Cardiac fibroblast (primary cell): ENCODE results near the gene CAPN14.
A peak's percentile ranks its signal among the peaks of the same experiment; 100 is the strongest.

Source experiments
- DNase-seq, 2 donors: peaks; one replicate each; pipeline versions ENCODE4 v3.0.0 to v3.0.0-alpha.2; 2010; ENCODE audit warnings: low read depth in 2 of 2
- H3K4me3 ChIP-seq, 2 donors: replicated peaks in 1 of 2; 1 replicate in 1 of 2; 2 replicates in 1 of 2; pipeline ENCODE4 v1.5.1; 2011; ENCODE audit warnings: low read depth in 2 of 2, low read length in 2 of 2, mild to moderate bottlenecking in 2 of 2, moderate library complexity in 1 of 2
- TF ChIP-seq, protein P1 (sequence below): IDR thresholded peaks from one replicate; pipeline ENCODE4 v1.5.1; 2011; ENCODE audit warnings: low read depth, mild to moderate bottlenecking, low read length, inconsistent platforms

Gene CAPN14

DNA sequence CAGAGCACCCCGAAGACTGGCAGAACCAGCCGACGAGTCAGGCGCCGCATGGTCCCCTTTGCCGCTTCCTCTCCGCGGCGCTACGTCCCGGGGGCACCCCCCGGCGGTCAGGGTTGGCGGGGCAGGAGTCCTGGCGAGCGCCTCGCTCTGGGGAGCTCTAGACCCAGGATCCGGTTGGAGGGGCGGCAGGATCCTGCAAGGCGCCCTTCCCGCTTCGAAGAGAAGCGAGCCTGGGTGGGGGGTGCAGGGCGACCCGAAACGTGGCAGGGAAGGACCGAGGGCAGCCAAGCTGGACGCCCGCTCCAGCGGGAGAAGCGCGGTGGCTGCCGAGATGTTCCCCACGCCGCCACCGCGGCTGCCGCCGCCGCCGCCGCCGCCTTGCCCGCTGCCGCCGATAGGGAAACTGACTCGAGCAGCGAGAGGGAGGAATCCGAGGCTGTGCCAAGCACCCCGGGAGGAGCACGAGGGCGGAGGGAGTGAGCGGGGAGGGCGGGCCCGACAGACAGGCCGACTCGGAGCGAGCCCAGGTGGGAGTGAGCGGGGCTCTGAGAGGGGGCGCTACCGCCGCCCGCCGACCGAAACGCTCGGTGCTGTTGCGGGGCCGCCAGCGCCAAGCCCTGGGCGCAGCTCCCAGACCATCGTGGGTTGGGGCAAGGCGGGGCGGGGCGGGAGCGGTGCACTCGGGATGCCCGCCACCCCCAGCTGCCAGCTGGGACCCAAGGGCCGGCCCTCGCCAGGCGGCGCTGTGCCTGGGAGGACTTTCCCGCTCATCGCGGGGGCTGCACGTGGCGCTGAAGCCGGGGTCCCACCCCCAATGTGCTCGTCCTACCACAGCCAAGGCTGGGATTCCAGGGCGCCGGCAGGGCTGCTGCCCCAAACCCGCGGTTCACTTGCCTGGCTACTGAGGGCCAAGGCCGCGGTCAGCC is 79.0 kb downstream of the CAPN14 start, which contains the start of gene GALNT14:
Gene GALNT14 (minus strand): TSS at position 404 of the 926 bp plus-strand sequence. CDS start 354 bp downstream, at position 50.
- DNase-seq, result peak; percentile 22 to 23
- TF ChIP-seq, protein P1, sequence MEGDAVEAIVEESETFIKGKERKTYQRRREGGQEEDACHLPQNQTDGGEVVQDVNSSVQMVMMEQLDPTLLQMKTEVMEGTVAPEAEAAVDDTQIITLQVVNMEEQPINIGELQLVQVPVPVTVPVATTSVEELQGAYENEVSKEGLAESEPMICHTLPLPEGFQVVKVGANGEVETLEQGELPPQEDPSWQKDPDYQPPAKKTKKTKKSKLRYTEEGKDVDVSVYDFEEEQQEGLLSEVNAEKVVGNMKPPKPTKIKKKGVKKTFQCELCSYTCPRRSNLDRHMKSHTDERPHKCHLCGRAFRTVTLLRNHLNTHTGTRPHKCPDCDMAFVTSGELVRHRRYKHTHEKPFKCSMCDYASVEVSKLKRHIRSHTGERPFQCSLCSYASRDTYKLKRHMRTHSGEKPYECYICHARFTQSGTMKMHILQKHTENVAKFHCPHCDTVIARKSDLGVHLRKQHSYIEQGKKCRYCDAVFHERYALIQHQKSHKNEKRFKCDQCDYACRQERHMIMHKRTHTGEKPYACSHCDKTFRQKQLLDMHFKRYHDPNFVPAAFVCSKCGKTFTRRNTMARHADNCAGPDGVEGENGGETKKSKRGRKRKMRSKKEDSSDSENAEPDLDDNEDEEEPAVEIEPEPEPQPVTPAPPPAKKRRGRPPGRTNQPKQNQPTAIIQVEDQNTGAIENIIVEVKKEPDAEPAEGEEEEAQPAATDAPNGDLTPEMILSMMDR, result peak; percentile 34
- peak within 1 kb of the TSS; percentile 37 to 44 for H3K4me3 ChIP-seq

DNA sequence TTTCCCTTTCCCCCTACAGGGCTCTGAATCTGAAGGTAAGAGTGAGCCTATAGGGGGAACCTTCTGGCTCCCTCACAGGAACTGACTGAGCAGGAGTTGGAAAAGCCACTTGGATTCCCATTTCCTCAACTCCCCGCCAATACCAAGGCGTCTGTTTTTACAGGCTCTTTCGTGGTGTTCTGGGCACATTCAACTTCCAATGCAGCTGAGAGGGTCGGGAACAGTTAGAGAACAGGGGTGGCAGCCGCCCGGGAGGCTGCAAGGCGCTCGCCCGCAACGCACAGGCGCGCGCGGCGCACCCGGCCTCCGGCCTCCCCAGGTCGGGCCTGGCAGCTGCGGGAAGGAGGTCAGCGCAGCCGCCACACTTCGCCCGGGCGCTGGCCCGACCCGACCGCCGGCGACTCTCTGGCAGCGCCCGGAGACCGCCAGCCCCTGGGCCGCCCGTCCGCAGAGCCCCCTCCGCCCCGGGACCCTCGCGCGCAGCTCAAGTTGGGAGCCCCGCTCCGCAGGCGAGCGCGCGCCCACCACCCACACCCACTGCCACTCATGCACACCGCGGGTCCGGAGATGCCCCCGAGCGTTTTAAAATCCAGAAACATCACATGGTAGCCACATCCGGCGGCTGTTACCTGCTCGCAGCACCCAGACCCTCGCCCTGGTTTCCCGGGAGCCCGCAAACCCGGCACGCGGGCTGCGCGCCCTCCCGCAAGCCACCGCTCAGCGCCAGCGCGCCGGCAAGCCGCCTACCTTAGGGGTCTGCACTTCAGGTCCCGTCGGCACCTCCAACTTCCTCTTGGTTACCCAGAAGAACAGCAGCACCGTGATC is 79.9 kb downstream of the CAPN14 start:
- TF ChIP-seq, protein P1, result no peak
- H3K4me3 ChIP-seq, result peak overlapping the region; percentile 37 to 44
- DNase-seq, result no peak

DNA sequence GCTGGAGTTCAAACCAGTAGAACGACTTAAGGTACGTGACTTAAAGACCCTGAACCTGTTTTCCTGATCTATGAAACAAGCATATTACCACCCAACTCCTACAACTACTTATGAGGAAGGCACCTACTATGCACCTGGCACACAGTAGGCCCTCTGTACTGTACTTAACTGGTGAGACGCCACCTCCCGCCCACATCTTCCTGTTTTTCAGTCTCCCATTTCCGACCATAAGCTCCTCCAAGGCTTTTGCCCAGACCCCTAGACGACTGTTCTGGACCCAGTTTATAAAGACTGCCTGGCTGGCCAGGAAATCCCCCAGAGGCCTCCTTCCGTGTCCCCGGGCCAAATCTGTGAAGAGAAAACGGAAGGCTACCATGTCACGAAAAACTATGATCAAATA is 80.6 kb downstream of the CAPN14 start:
- TF ChIP-seq, protein P1, result no peak
- no peak overlapping the region for H3K4me3 ChIP-seq
- no peak for DNase-seq

DNA sequence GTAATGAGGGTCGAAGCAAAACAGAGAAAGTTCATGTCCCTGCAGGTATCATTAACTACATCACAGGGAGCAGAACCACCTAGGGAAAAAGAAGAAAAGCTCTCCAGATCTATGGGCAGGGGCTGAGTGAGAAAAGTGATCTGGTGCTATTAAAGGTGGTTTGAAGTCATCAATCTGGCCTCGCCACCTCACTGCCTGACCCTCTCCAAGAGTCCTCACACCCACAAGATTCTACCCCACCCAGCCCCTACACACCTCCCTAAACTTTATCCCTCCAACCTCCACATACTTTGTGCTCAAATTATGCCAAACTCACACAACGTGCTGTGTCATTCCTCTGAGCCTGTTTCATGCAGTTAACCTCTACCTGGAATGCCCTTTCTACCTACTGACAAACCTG is 81.3 kb downstream of the CAPN14 start:
- H3K4me3 ChIP-seq, result no peak overlapping the region
- no peak for DNase-seq
- TF ChIP-seq, protein P1, result no peak

DNA sequence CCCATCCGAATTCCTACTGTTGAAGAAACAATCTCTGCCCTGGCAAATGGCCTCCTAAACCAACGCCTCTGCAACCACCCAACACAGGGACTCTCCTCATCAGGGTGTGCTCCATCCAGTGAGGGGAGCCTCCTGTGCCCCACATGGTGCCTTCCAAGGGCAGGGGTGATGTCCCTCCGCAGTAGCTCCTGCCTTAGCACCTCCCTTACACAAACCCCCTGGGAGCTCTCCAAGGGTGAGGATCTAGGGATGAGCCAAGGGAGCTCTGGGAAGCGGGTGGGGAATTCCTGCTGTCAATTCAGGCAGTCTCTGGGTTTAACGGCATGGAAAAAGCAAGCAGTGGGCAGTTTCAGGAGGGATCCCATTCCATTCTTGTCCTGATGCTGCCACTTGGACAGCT is 82.8 kb downstream of the CAPN14 start:
- H3K4me3 ChIP-seq, result no peak overlapping the region
- no peak for DNase-seq
- TF ChIP-seq, protein P1, result no peak

DNA sequence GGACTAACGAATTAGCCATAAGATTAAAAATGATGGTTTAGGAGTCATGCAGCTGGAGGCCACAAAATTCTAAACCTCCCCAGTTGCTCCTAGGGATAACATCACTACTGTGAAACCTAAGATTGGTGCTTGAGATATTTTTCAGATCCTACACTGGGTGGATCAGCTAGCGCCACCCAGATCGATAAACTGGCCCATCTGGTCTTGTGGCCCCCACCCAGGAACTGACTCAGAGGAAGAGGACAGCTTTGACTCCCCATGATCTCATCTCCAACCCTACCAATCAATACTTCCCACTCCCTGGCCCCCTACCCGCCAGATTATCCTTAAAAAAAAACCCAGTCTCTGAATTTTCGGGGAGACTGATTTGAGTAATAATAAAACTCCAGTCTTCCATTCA is 84.5 kb downstream of the CAPN14 start:
- no peak overlapping the region for H3K4me3 ChIP-seq
- TF ChIP-seq, protein P1, result no peak
- no peak for DNase-seq
